Measurements from ENCODE around the gene C3orf33.

GRCh38 chr3:155753038-155753639 lies 52.9 kb downstream of the C3orf33 start:
- no peak for TF ChIP-seq EP300 (IDR thresholded peaks at IDR 0.05)
- no peak for TF ChIP-seq NFE2L2 (conservative IDR thresholded peaks at IDR 0.05; ENCODE audit: low read length)
- peak; percentile 75 for TF ChIP-seq CTCF (IDR thresholded peaks at IDR 0.05)
- TF ChIP-seq HMGXB4 (CRISPR knock-in tag; IDR thresholded peaks at IDR 0.05; ENCODE audit: borderline replicate concordance): no peak
- TF ChIP-seq RFX5 (IDR thresholded peaks at IDR 0.05): no peak
- TF ChIP-seq FOSL2 (IDR thresholded peaks at IDR 0.05): no peak
- no peak for TF ChIP-seq FOSL2 (CRISPR knock-in tag; IDR thresholded peaks at IDR 0.05)
- no peak for TF ChIP-seq POLR2A (IDR thresholded peaks at IDR 0.05; ENCODE audit: low read length)

Measured in A549 (cell line).